ENCODE measurements around the gene CDNF.

Gene CDNF

GRCh38 chr10:14782691-14783363, 55.0 kb downstream of the CDNF start:
- Histone ChIP-seq H3K9me2 (replicated peaks; ENCODE audit: insufficient read depth, low read length) (no peaks in the 10 kb centered on the region), H3K9me3 (replicated peaks; ENCODE audit: insufficient read depth, low read length) (no peaks in the 10 kb centered on the region), H3K4me3 (ENCODE audit: low read length) (no peak overlapping the region), H3K27ac (ENCODE audit: low read length) (no peak overlapping the region), H3K9ac (ENCODE audit: low read length) (no peak overlapping the region), H4K20me1 (ENCODE audit: insufficient read depth, low read length) (no peaks in the 10 kb centered on the region), H3K27me3 (replicated peaks; ENCODE audit: insufficient read depth, low read length) (no peaks in the 10 kb centered on the region), H3K4me1 (ENCODE audit: low read length) (no peaks in the 10 kb centered on the region), H2AFZ (ENCODE audit: low read length) (no peak overlapping the region), H3K4me2 (ENCODE audit: low read depth, low read length) (no peak overlapping the region), H3K79me2 (ENCODE audit: low read length) (no peaks in the 10 kb centered on the region), H3K36me3 (replicated peaks; ENCODE audit: insufficient read depth, low read length) (no peaks in the 10 kb centered on the region), H3F3A (ENCODE audit: insufficient read depth, low read length) (no peaks in the 10 kb centered on the region)
- DNase-seq = no peak
- TF ChIP-seq EZH2 (optimal IDR thresholded peaks at IDR 0.05; ENCODE audit: low read depth, low read length) (no peak), CTCF (IDR thresholded peaks at IDR 0.05; ENCODE audit: low read length) (no peak)

- TF ChIP-seq CTCF (IDR thresholded peaks at IDR 0.05; ENCODE audit: low read length) (no peak), EZH2phosphoT487 (IDR thresholded peaks at IDR 0.05; ENCODE audit: low read length) (no peak), EZH2 (optimal IDR thresholded peaks at IDR 0.05; ENCODE audit: low read depth, low read length) (no peak)
- Histone ChIP-seq H3K36me3 (replicated peaks; ENCODE audit: insufficient read depth, low read length) (no peaks in the 10 kb centered on the region), H3K27ac (ENCODE audit: low read length) (no peak overlapping the region), H3K4me2 (ENCODE audit: low read depth, low read length) (no peak overlapping the region), H3K79me2 (ENCODE audit: low read length) (no peaks in the 10 kb centered on the region), H3K4me1 (ENCODE audit: low read length) (no peaks in the 10 kb centered on the region), H3K9me2 (replicated peaks; ENCODE audit: insufficient read depth, low read length) (no peaks in the 10 kb centered on the region), H3K4me3 (ENCODE audit: low read length) (no peak overlapping the region), H4K20me1 (ENCODE audit: insufficient read depth, low read length) (no peaks in the 10 kb centered on the region), H3K9me3 (replicated peaks; ENCODE audit: insufficient read depth, low read length) (no peaks in the 10 kb centered on the region), H2AFZ (ENCODE audit: low read length) (no peak overlapping the region), H3K27me3 (replicated peaks; ENCODE audit: insufficient read depth, low read length) (no peaks in the 10 kb centered on the region), H3K9ac (ENCODE audit: low read length) (no peak overlapping the region), H3F3A (ENCODE audit: insufficient read depth, low read length) (no peaks in the 10 kb centered on the region)
- no peak for DNase-seq
Observed at GRCh38 chr10:14781763-14782162, 56.1 kb downstream of the CDNF start.

DNA sequence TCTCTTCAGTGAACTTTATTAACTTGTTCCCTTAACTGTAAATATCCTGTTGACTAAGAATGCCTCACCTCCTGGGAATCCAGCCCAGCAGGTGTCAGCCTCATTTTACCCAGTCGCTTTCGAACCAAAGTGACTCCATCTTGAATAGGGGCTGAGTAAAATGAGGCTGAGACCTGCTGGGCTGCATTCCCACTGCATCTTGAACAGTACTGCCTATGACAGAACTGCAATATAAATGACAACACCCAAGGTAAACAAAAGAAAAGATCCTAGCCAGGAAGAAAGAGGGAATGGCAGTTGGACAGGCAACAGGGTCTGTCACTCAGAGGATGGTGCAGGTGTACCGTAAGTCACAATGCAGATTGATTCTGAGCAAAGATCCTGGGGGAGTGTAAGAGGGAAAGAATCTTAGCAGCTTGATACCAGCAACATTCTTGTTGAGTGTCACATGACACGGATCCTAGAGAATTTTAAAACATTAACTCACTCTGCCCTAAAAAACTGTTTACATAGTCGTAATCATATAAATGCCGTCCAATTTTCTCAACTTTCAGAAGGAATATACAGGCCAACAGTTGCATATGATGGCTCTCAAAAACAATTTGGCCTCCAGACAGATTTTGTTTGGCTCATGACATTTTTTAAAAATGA, 58.7 kb downstream of the CDNF start:
- Histone ChIP-seq H3K9me2 (replicated peaks; ENCODE audit: insufficient read depth, low read length) (no peaks in the 10 kb centered on the region), H3K4me2 (ENCODE audit: low read depth, low read length) (no peak overlapping the region), H3K4me3 (ENCODE audit: low read length) (no peak overlapping the region), H3K4me1 (ENCODE audit: low read length) (no peaks in the 10 kb centered on the region), H3K9me3 (replicated peaks; ENCODE audit: insufficient read depth, low read length) (no peaks in the 10 kb centered on the region), H3K27me3 (replicated peaks; ENCODE audit: insufficient read depth, low read length) (no peaks in the 10 kb centered on the region), H2AFZ (ENCODE audit: low read length) (no peak overlapping the region), H3K9ac (ENCODE audit: low read length) (no peak overlapping the region), H3F3A (ENCODE audit: insufficient read depth, low read length) (no peaks in the 10 kb centered on the region), H3K36me3 (replicated peaks; ENCODE audit: insufficient read depth, low read length) (no peaks in the 10 kb centered on the region), H4K20me1 (ENCODE audit: insufficient read depth, low read length) (no peaks in the 10 kb centered on the region), H3K79me2 (ENCODE audit: low read length) (no peaks in the 10 kb centered on the region), H3K27ac (ENCODE audit: low read length) (no peak overlapping the region)
- DNase-seq = no peak
- TF ChIP-seq EZH2 (optimal IDR thresholded peaks at IDR 0.05; ENCODE audit: low read depth, low read length) (no peak), CTCF (IDR thresholded peaks at IDR 0.05; ENCODE audit: low read length) (no peak), EZH2phosphoT487 (IDR thresholded peaks at IDR 0.05; ENCODE audit: low read length) (no peak)

Measured in MM.1S (cell line).